ENCODE data around the gene IRF2BPL. TPM values are rescaled to one million over a fixed set of nuclear protein-coding genes. Genes with fewer than 3 reads are reported as not detected.

Gene IRF2BPL
- total and polyA plus RNA-seq, 2 of the 8 experiments (the other 6 are each of a cell fraction or from before 2014, with no cell fraction given) = 18.8 to 57.0 TPM

- TF ChIP-seq CBX8 (IDR thresholded peaks at IDR 0.05; ENCODE audit: borderline replicate concordance, low read depth, low read length) = no peak
- TF ChIP-seq NANOG (IDR thresholded peaks at IDR 0.05; ENCODE audit: insufficient read depth, low read depth, low read length, poor library complexity, severe bottlenecking) = no peak
- no peak for TF ChIP-seq CEBPB (IDR thresholded peaks at IDR 0.05; ENCODE audit: low read depth, low read length)
- TF ChIP-seq, protein P1, sequence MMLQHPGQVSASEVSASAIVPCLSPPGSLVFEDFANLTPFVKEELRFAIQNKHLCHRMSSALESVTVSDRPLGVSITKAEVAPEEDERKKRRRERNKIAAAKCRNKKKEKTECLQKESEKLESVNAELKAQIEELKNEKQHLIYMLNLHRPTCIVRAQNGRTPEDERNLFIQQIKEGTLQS (IDR thresholded peaks at IDR 0.05; ENCODE audit: insufficient read depth, low read depth, low read length) = no peak
Measured at GRCh38 chr14:76977793-76978720, 50.5 kb downstream of the IRF2BPL start (continued).
